Mesenchymal stem cell (in vitro differentiated cells and primary cell): Measurements from ENCODE around the gene ARFRP1.
A peak's percentile ranks its signal among the peaks of the same experiment; 100 is the strongest.
"Not testable (repeated sequence)": the region's sequence is repeated elsewhere in the genome, so short reads cannot be mapped to it uniquely, and the experiment has no call there.

ENCODE experiments used
- DNase-seq: peaks from one replicate; pipeline ENCODE4 v3.0.0-alpha.2; 2013
- H2AFZ ChIP-seq: one replicate; pipeline ENCODE4 v1.6.1; 2013; ENCODE audit warnings: low read depth, mild to moderate bottlenecking, control low read depth, inconsistent platforms, low read length, moderate library complexity
- H2AK5ac ChIP-seq: 2 replicates; pipeline ENCODE4 v1.6.1; 2013; ENCODE audit warnings: low read length, moderate library complexity, mild to moderate bottlenecking, inconsistent platforms; ENCODE audit not compliant: severe bottlenecking
- H2BK120ac ChIP-seq: one replicate; pipeline ENCODE4 v1.6.1; 2013; ENCODE audit warnings: low read depth, mild to moderate bottlenecking, inconsistent platforms, low read length, moderate library complexity
- H2BK12ac ChIP-seq, 2 experiments: one replicate each; pipeline ENCODE4 v1.6.1; 2013; ENCODE audit warnings: inconsistent platforms in 2 of 2, low read length in 2 of 2, mild to moderate bottlenecking in 2 of 2, moderate library complexity in 2 of 2, control low read depth in 1 of 2
- H2BK15ac ChIP-seq: one replicate; pipeline ENCODE4 v1.6.1; 2013; ENCODE audit warnings: mild to moderate bottlenecking, low read depth, inconsistent platforms; ENCODE audit not compliant: poor library complexity, severe bottlenecking
- H2BK5ac ChIP-seq: 2 replicates; pipeline ENCODE4 v1.6.1; 2013; ENCODE audit warnings: low read depth, mild to moderate bottlenecking, low read length, control low read depth, inconsistent platforms; ENCODE audit not compliant: poor library complexity, severe bottlenecking
- H3K14ac ChIP-seq, 2 experiments: one replicate each; pipeline ENCODE4 v1.6.1; 2013; ENCODE audit warnings: inconsistent platforms in 2 of 2, low read length in 2 of 2, control low read depth in 1 of 2, mild to moderate bottlenecking in 1 of 2, moderate library complexity in 1 of 2
- H3K18ac ChIP-seq, 2 experiments: one replicate each; pipeline ENCODE4 v1.6.1; 2013; ENCODE audit warnings: inconsistent platforms in 2 of 2, low read length in 2 of 2, control low read depth in 1 of 2, low read depth in 1 of 2, mild to moderate bottlenecking in 1 of 2
- H3K23ac ChIP-seq, 2 experiments: one replicate each; pipeline ENCODE4 v1.6.1; 2013; ENCODE audit warnings: inconsistent platforms in 2 of 2, low read length in 2 of 2, mild to moderate bottlenecking in 2 of 2, moderate library complexity in 2 of 2, control low read depth in 1 of 2
- H3K27ac ChIP-seq: 2 replicates; pipeline ENCODE4 v1.5.1; 2013; ENCODE audit warnings: mild to moderate bottlenecking, moderate library complexity, low read length, control low read depth, inconsistent platforms; ENCODE audit not compliant: poor library complexity, severe bottlenecking
- H3K27me3 ChIP-seq, 2 experiments: 2 replicates each; pipeline versions ENCODE4 v1.6.1 to v1.7.0; 2013; ENCODE audit warnings: low read length in 2 of 2, mild to moderate bottlenecking in 2 of 2, moderate library complexity in 2 of 2, control low read depth in 1 of 2, inconsistent platforms in 1 of 2; ENCODE audit not compliant: control insufficient read depth in 1 of 2, insufficient read depth in 1 of 2
- H3K36me3 ChIP-seq, 2 experiments: 2 replicates each; pipeline versions ENCODE4 v1.6.1 to v1.7.0; 2013; ENCODE audit warnings: low read length in 2 of 2, control low read depth in 1 of 2, inconsistent platforms in 1 of 2, low read depth in 1 of 2, mild to moderate bottlenecking in 1 of 2; ENCODE audit not compliant: insufficient read depth in 2 of 2, control insufficient read depth in 1 of 2
- H3K4ac ChIP-seq, 2 experiments: one replicate each; pipeline ENCODE4 v1.6.1; 2013; ENCODE audit warnings: inconsistent platforms in 2 of 2, low read length in 2 of 2, mild to moderate bottlenecking in 2 of 2, moderate library complexity in 2 of 2, control low read depth in 1 of 2, low read depth in 1 of 2
- H3K4me1 ChIP-seq: 2 replicates; pipeline ENCODE4 v1.6.1; 2013; ENCODE audit warnings: low read depth, low read length, control low read depth; ENCODE audit not compliant: control insufficient read depth, insufficient read depth
- H3K4me2 ChIP-seq: 2 replicates; pipeline ENCODE4 v1.6.1; 2013; ENCODE audit warnings: low read length, mild to moderate bottlenecking, inconsistent platforms; ENCODE audit not compliant: poor library complexity, severe bottlenecking
- H3K4me3 ChIP-seq, 2 experiments: 2 replicates each; pipeline versions ENCODE4 v1.5.1 to v1.7.0; 2013; ENCODE audit warnings: low read length in 2 of 2, mild to moderate bottlenecking in 2 of 2, control low read depth in 1 of 2, low read depth in 1 of 2; ENCODE audit not compliant: insufficient read depth in 1 of 2
- H3K79me1 ChIP-seq: replicated peaks from 2 replicates; pipeline ENCODE4 v1.6.1; 2013; ENCODE audit warnings: mild to moderate bottlenecking, control low read depth, low read length, inconsistent platforms; ENCODE audit not compliant: poor library complexity, severe bottlenecking
- H3K9ac ChIP-seq: 2 replicates; pipeline ENCODE4 v1.7.0; 2013; ENCODE audit warnings: mild to moderate bottlenecking, low read length, moderate library complexity
- H3K9me3 ChIP-seq: 2 replicates; pipeline ENCODE4 v1.7.0; 2013; ENCODE audit warnings: mild to moderate bottlenecking, low read length; ENCODE audit not compliant: control insufficient read depth
- H4K8ac ChIP-seq: one replicate; pipeline ENCODE4 v1.6.1; 2013; ENCODE audit warnings: inconsistent platforms, mild to moderate bottlenecking, low read length, moderate library complexity
- H4K91ac ChIP-seq: one replicate; pipeline ENCODE4 v1.6.1; 2013; ENCODE audit warnings: mild to moderate bottlenecking, low read length, inconsistent platforms
- WGBS: methylation state at CpG from one replicate; pipeline ENCODE4 v1.1.7; 2013; ENCODE audit warnings: mixed read lengths; 5-methylcytosine and 5-hydroxymethylcytosine counted together

Gene ARFRP1

DNA sequence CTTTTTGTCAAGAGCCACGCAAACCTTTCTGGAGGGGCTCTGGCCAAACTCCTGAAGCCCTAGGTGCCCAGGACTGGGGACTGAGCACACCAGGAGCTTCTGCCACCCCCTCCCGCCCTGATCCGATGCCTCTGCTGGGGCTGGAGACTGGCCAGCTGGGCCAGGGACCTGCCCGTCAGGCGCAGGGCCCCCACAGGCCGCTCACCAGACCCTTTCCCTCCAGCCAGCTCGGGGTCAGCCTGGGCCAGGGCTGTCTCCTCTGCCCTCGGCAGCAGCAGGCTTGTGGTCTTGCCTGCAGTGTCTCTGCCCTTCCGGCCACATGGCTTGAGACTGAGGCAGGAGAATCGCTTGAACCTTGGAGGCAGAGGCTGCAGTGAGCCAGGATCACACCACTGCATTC, 35.1 kb downstream of the ARFRP1 start:
- H3K27me3 ChIP-seq, result no peaks in the 10 kb centered on the region
- 99% methylated on average over 10 of the region's 10 CpGs for WGBS

DNA sequence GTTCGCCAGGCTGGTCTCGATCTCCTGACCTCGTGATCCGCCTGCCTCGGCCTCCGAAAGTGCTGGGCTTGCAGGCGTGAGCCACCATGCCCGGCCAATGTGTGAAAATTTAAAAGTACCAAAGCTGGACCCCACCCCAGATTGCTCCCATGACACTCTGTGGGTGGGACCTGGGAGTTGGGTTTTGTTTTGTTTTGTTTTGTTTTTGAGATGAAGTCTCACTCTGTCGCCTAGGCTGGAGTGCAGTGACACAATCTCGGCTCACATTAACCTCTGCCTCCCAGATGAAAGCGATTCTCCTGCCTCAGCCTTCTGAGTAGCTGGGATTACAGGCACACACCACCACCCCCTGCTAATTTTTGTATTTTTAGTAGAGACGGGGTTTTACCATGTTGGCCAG, 36.1 kb downstream of the ARFRP1 start:
- H3K27me3 ChIP-seq, H3K4ac ChIP-seq, H2AK5ac ChIP-seq, H3K18ac ChIP-seq, H2AFZ ChIP-seq, H2BK15ac ChIP-seq, H2BK12ac ChIP-seq, H3K9ac ChIP-seq, H3K9me3 ChIP-seq, H4K8ac ChIP-seq, H3K4me2 ChIP-seq, H4K91ac ChIP-seq, H2BK120ac ChIP-seq, H3K14ac ChIP-seq, H2BK5ac ChIP-seq, H3K27ac ChIP-seq, H3K4me1 ChIP-seq, H3K23ac ChIP-seq, H3K4me3 ChIP-seq, H3K79me1 ChIP-seq, DNase-seq: not testable (repeated sequence)
- WGBS, result 97% methylated on average over 9 of the region's 12 CpGs
- H3K36me3 ChIP-seq, result peaks cover 69 to 70% of the 10 kb centered on the region in 2 experiments

More for the DNA sequence above, 35.1 kb downstream of the ARFRP1 start:
- Histone ChIP-seq H2AFZ (no peak overlapping the region), H4K91ac (peak overlapping the region; percentile 18), H3K4ac (no peak overlapping the region), H2BK12ac (no peak overlapping the region), H3K9ac (no peak overlapping the region), H3K4me2 (no peak overlapping the region), H3K4me1 (peaks cover 1% of the 10 kb centered on the region), H4K8ac (no peak overlapping the region), H2AK5ac (no peak overlapping the region), H3K4me3 (no peak overlapping the region), H2BK15ac (no peak overlapping the region), H3K14ac (no peak overlapping the region), H2BK120ac (no peak overlapping the region), H3K23ac (no peak overlapping the region), H2BK5ac (no peak overlapping the region), H3K18ac (no peak overlapping the region), H3K27ac (no peak overlapping the region), H3K9me3 (no peaks in the 10 kb centered on the region), H3K36me3 (peaks cover 68 to 69% of the 10 kb centered on the region in 2 experiments), H3K79me1 (peaks cover 3% of the 10 kb centered on the region)
- DNase-seq, result no peak

DNA sequence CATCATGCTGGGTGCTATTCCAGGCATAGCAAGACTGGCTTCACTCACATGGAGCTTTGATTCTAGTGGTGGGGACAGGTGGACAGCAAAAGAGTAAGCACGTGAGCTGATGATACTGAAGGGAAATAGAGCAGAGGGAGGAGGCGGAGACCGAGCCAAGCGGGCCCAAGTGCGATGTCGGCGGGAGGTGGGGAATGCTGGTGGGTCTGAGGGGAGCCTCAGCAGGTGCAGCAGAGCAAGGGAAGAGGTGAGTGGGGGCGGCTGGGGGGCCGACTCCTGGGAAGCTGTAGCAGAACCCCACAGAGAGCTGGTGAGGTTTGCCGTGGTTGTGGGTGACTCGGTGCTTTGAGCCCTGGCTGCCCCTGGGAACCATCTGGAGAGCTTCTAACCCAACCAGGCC, 39.4 kb downstream of the ARFRP1 start:
- H3K9me3 ChIP-seq, result no peaks in the 10 kb centered on the region
- H3K4ac ChIP-seq, result no peak overlapping the region
- WGBS, result over 99% methylated on average over 11 of the region's 11 CpGs
- peaks cover 29% of the 10 kb centered on the region for H3K79me1 ChIP-seq
- H3K27ac ChIP-seq, result no peak overlapping the region
- no peak overlapping the region for H3K18ac ChIP-seq
- H3K4me2 ChIP-seq, result no peak overlapping the region
- peaks cover 63 to 74% of the 10 kb centered on the region in 2 experiments for H3K36me3 ChIP-seq
- H2BK5ac ChIP-seq, result no peak overlapping the region
- peaks cover 1% of the 10 kb centered on the region for H3K4me1 ChIP-seq
- H2BK120ac ChIP-seq, result no peak overlapping the region
- H4K91ac ChIP-seq, result no peak overlapping the region
- no peak for DNase-seq
- H4K8ac ChIP-seq, result no peak overlapping the region
- no peaks in the 10 kb centered on the region for H3K27me3 ChIP-seq
- no peak overlapping the region for H3K4me3 ChIP-seq
- H2AFZ ChIP-seq, result no peak overlapping the region
- H3K23ac ChIP-seq, result no peak overlapping the region
- no peak overlapping the region for H2AK5ac ChIP-seq
- no peak overlapping the region for H3K9ac ChIP-seq
- no peak overlapping the region for H2BK15ac ChIP-seq
- no peak overlapping the region for H2BK12ac ChIP-seq
- H3K14ac ChIP-seq, result no peak overlapping the region

DNA sequence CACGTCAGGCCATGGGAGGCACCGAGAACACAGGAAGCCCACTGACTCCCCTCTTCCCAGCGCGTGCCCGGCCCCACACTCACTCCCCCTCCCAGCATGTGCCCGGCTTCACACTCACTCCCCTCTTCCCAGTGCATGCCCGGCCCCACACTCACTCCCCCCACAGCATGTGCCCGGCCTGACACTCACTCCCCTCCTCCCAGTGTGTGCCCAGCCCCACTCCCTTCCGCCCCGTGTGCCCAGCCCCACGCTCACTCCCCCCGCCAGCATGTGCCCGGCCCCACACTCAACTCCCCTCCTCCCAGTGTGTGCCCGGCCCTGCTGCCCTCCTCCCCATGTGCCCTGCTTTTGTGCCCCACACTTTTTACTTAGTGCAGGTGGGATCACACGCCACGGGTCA, 39.9 kb downstream of the ARFRP1 start:
- Histone ChIP-seq H3K23ac (no peak overlapping the region), H2BK5ac (no peak overlapping the region), H2AK5ac (no peak overlapping the region), H3K4me3 (no peak overlapping the region), H3K27me3 (no peaks in the 10 kb centered on the region), H4K8ac (no peak overlapping the region), H3K4me1 (peaks cover 1% of the 10 kb centered on the region), H3K4ac (no peak overlapping the region), H3K14ac (no peak overlapping the region), H3K27ac (no peak overlapping the region), H2BK12ac (no peak overlapping the region), H2BK15ac (no peak overlapping the region), H3K36me3 (peaks cover 67 to 78% of the 10 kb centered on the region in 2 experiments), H4K91ac (no peak overlapping the region), H2BK120ac (no peak overlapping the region), H3K79me1 (peaks cover 34% of the 10 kb centered on the region), H3K4me2 (no peak overlapping the region), H3K18ac (no peak overlapping the region), H3K9me3 (no peaks in the 10 kb centered on the region), H2AFZ (no peak overlapping the region), H3K9ac (no peak overlapping the region)
- WGBS, result 99% methylated on average over 16 of the region's 16 CpGs
- DNase-seq, result no peak
